NCI-H2081 (cell line): Measurements from ENCODE around the gene C14orf132.

Experiments used
- DNase-seq, 2 experiments: peaks; one replicate each; lab custom pipeline; 2025; lab: John Stamatoyannopoulos, UW

Gene C14orf132

GRCh38 chr14:96119947-96120346, 80.8 kb downstream of the C14orf132 start:
- no peak for DNase-seq

GRCh38 chr14:96120392-96120791, 81.2 kb downstream of the C14orf132 start:
- no peak for DNase-seq

- no peak for DNase-seq
Measured at GRCh38 chr14:96120941-96121340, 81.8 kb downstream of the C14orf132 start.

- no peak for DNase-seq
Measured at GRCh38 chr14:96121660-96122395, 82.7 kb downstream of the C14orf132 start.

- no peak for DNase-seq
Measured at GRCh38 chr14:96122496-96122895, 83.3 kb downstream of the C14orf132 start.

- DNase-seq, result no peak
Measured at GRCh38 chr14:96125536-96125935, 86.4 kb downstream of the C14orf132 start.

GRCh38 chr14:96126339-96126782, 87.2 kb downstream of the C14orf132 start:
- DNase-seq, result no peak

GRCh38 chr14:96126783-96127271, 87.7 kb downstream of the C14orf132 start:
- no peak for DNase-seq

- DNase-seq, result no peak
Measured at GRCh38 chr14:96129128-96129736, 90.1 kb downstream of the C14orf132 start.

GRCh38 chr14:96130391-96130790, 91.2 kb downstream of the C14orf132 start:
- DNase-seq, result no peak

GRCh38 chr14:96130854-96131253, 91.7 kb downstream of the C14orf132 start:
- DNase-seq, result no peak

GRCh38 chr14:96131836-96132235, 92.7 kb downstream of the C14orf132 start:
- no peak for DNase-seq

GRCh38 chr14:96134508-96134907, 95.3 kb downstream of the C14orf132 start:
- DNase-seq, result no peak

GRCh38 chr14:96135285-96135684, 96.1 kb downstream of the C14orf132 start:
- no peak for DNase-seq

GRCh38 chr14:96136371-96137005, 97.3 kb downstream of the C14orf132 start:
- DNase-seq, result no peak

- no peak for DNase-seq
Measured at GRCh38 chr14:96138241-96138640, 99.1 kb downstream of the C14orf132 start.

- DNase-seq, result no peak
Measured at GRCh38 chr14:96139169-96139568, 100.0 kb downstream of the C14orf132 start.

- no peak for DNase-seq
Measured at GRCh38 chr14:96139879-96140278, 100.7 kb downstream of the C14orf132 start.

- DNase-seq, result no peak
Measured at GRCh38 chr14:96140952-96141351, 101.8 kb downstream of the C14orf132 start.
